IMR-90 (cell line): ENCODE measurements around the gene RTKN. TPM values are rescaled to one million over a fixed set of nuclear protein-coding genes. Genes with fewer than 3 reads are reported as not detected.
A peak's percentile ranks its signal among the peaks of the same experiment; 100 is the strongest.

Experiments
- ATAC-seq: fragments of 200-7000 bp; cut with Tn5 transposase; 2 replicates; pipeline ENCODE4 v1.9.1; 2020; ENCODE audit warnings: low read depth, mild to moderate bottlenecking, moderate library complexity
- Bru-seq: library from RNA; stranded (reverse); fragments of 400-500 nt; gene quantifications from one replicate; lab custom pipeline; 2021; lab: Mats Ljungman, UMichigan
- BruChase-seq, 2 experiments: library from RNA; stranded (reverse); fragments of 400-500 nt; gene quantifications; one replicate each; lab custom pipeline; 2021; lab: Mats Ljungman, UMichigan
- BruUV-seq: library from RNA; stranded (reverse); fragments of 400-500 nt; replicated peaks from 2 replicates; lab custom pipeline; 2021; lab: Mats Ljungman, UMichigan
- CTCF ChIA-PET: fragments of 300-600 bp; formaldehyde crosslinking; extraction: SDS; loops from one replicate; lab custom pipeline; 2021; ENCODE audit warnings: antibody characterized with exemption; lab: Yijun Ruan, JAX
- POLR2A ChIA-PET: fragments of 300-600 bp; sonication (Branson Sonifier 250); formaldehyde crosslinking; loops from one replicate; lab custom pipeline; 2022; ENCODE audit warnings: antibody characterized with exemption; ENCODE audit not compliant: unreplicated experiment; lab: Charles Lee
- DNase-seq: peaks from one replicate; pipeline ENCODE4 v3.0.0; 2013
- H2AFZ ChIP-seq: replicated peaks from 2 replicates; pipeline ENCODE3; 2013; ENCODE audit warnings: low read length, mild to moderate bottlenecking; ENCODE audit not compliant: poor library complexity
- H2AK5ac ChIP-seq: 2 replicates; pipeline ENCODE4 v1.6.1; 2013; ENCODE audit warnings: low read depth, low read length, inconsistent platforms
- H2AK9ac ChIP-seq: replicated peaks from 2 replicates; pipeline ENCODE3; 2013; ENCODE audit warnings: mild to moderate bottlenecking, low read depth, low read length, moderate library complexity; ENCODE audit not compliant: poor library complexity
- H2BK120ac ChIP-seq: 2 replicates; pipeline ENCODE4 v1.6.1; 2013; ENCODE audit warnings: low read depth, low read length, inconsistent platforms
- H2BK15ac ChIP-seq: 3 replicates; pipeline ENCODE4 v1.6.1; 2013; ENCODE audit warnings: low read depth, low read length, inconsistent platforms
- H2BK20ac ChIP-seq: 2 replicates; pipeline ENCODE4 v1.6.1; 2013; ENCODE audit warnings: low read depth, mild to moderate bottlenecking, inconsistent platforms, low read length, moderate library complexity
- H2BK5ac ChIP-seq: 2 replicates; pipeline ENCODE4 v1.6.1; 2013; ENCODE audit warnings: mild to moderate bottlenecking, low read depth, low read length, inconsistent platforms; ENCODE audit not compliant: poor library complexity, severe bottlenecking
- H3K14ac ChIP-seq: replicated peaks from 2 replicates; pipeline ENCODE4 v1.6.1; 2013; ENCODE audit warnings: low read depth, low read length, inconsistent platforms
- H3K18ac ChIP-seq: 2 replicates; pipeline ENCODE4 v1.6.1; 2013; ENCODE audit warnings: low read depth, low read length, control low read depth
- H3K23ac ChIP-seq: 2 replicates; pipeline ENCODE4 v1.6.1; 2013; ENCODE audit warnings: low read depth, low read length, inconsistent platforms
- H3K27ac ChIP-seq: 2 replicates; pipeline ENCODE4 v1.5.1; 2013; ENCODE audit warnings: mild to moderate bottlenecking, control low read depth, low read length; ENCODE audit not compliant: insufficient read depth
- H3K27me3 ChIP-seq: 2 replicates; pipeline ENCODE4 v1.6.1; 2013; ENCODE audit warnings: low read length; ENCODE audit not compliant: control insufficient read depth, insufficient read depth
- H3K36me3 ChIP-seq: 2 replicates; pipeline ENCODE4 v1.6.1; 2013; ENCODE audit warnings: low read length, mixed read lengths; ENCODE audit not compliant: control insufficient read depth, insufficient read depth
- H3K4ac ChIP-seq: 2 replicates; pipeline ENCODE4 v1.6.1; 2013; ENCODE audit warnings: low read depth, low read length, inconsistent platforms
- H3K4me1 ChIP-seq: 2 replicates; pipeline ENCODE4 v1.6.1; 2013; ENCODE audit warnings: low read length, mixed read lengths; ENCODE audit not compliant: control insufficient read depth, insufficient read depth
- H3K4me2 ChIP-seq: 2 replicates; pipeline ENCODE4 v1.6.1; 2013; ENCODE audit warnings: low read depth, mild to moderate bottlenecking, control low read depth, low read length, moderate library complexity
- H3K4me3 ChIP-seq: 2 replicates; pipeline ENCODE4 v1.5.1; 2013; ENCODE audit warnings: low read depth, mild to moderate bottlenecking, control low read depth, low read length, moderate library complexity; ENCODE audit not compliant: insufficient read depth
- H3K56ac ChIP-seq: 2 replicates; pipeline ENCODE4 v1.6.1; 2013; ENCODE audit warnings: low read length, inconsistent platforms; ENCODE audit not compliant: insufficient read depth; ENCODE audit errors: extremely low read depth
- H3K79me1 ChIP-seq, 2 experiments: 2 replicates each; pipeline ENCODE4 v1.6.1; 2013; ENCODE audit warnings: low read length in 2 of 2, inconsistent platforms in 1 of 2, low read depth in 1 of 2
- H3K9ac ChIP-seq: 2 replicates; pipeline ENCODE4 v1.6.1; 2013; ENCODE audit warnings: low read depth, low read length, control low read depth
- H3K9me1 ChIP-seq: 2 replicates; pipeline ENCODE4 v1.6.1; 2013; ENCODE audit warnings: low read length, inconsistent platforms; ENCODE audit not compliant: insufficient read depth
- H3K9me3 ChIP-seq: 2 replicates; pipeline ENCODE4 v1.6.1; 2013; ENCODE audit warnings: low read length; ENCODE audit not compliant: control insufficient read depth, insufficient read depth
- H4K20me1 ChIP-seq: 2 replicates; pipeline ENCODE4 v1.6.1; 2013; ENCODE audit warnings: low read length, inconsistent platforms; ENCODE audit not compliant: insufficient read depth
- H4K5ac ChIP-seq: 2 replicates; pipeline ENCODE4 v1.6.1; 2013; ENCODE audit warnings: mild to moderate bottlenecking, low read depth, low read length, control low read depth
- H4K8ac ChIP-seq, 2 experiments: 2 replicates each; pipeline ENCODE4 v1.6.1; 2013; ENCODE audit warnings: low read depth in 2 of 2, low read length in 2 of 2, control low read depth in 1 of 2, inconsistent platforms in 1 of 2
- H4K91ac ChIP-seq: 2 replicates; pipeline ENCODE4 v1.6.1; 2013; ENCODE audit warnings: low read depth, low read length, inconsistent platforms; ENCODE audit not compliant: insufficient read depth
- CEBPB ChIP-seq: IDR thresholded peaks from 2 replicates; pipeline ENCODE4 v1.6.1; 2012; ENCODE audit warnings: low read depth, low read length, improper control_type of control experiment
- MAFK ChIP-seq: IDR thresholded peaks from 2 replicates; pipeline ENCODE4 v1.6.1; 2012; ENCODE audit warnings: low read depth, low read length, improper control_type of control experiment
- MXI1 ChIP-seq: IDR thresholded peaks from 2 replicates; pipeline ENCODE4 v1.6.1; 2012; ENCODE audit warnings: low read depth, mild to moderate bottlenecking, low read length, moderate library complexity, borderline replicate concordance
- NFE2L2 ChIP-seq: fragments of 150-350 bp; IDR thresholded peaks from 2 replicates; pipeline ENCODE4 v1.6.1; 2016; ENCODE audit warnings: low read depth, mild to moderate bottlenecking, low read length
- POLR2A ChIP-seq: IDR thresholded peaks from 2 replicates; pipeline ENCODE4 v1.6.1; 2012; ENCODE audit warnings: mild to moderate bottlenecking, low read depth, low read length
- RAD21 ChIP-seq: IDR thresholded peaks from 2 replicates; pipeline ENCODE4 v1.6.1; 2012; ENCODE audit warnings: low read length, improper control_type of control experiment
- RCOR1 ChIP-seq: IDR thresholded peaks from 2 replicates; pipeline ENCODE4 v1.6.1; 2012; ENCODE audit warnings: mild to moderate bottlenecking, low read length, improper control_type of control experiment; ENCODE audit not compliant: insufficient replicate concordance
- RFX5 ChIP-seq: IDR thresholded peaks from 2 replicates; pipeline ENCODE4 v1.8.0; 2012; ENCODE audit warnings: low read depth, mild to moderate bottlenecking, low read length, moderate library complexity
- WGBS, 2 experiments: methylation state at CpG; one replicate each; pipeline versions ENCODE4 v1.1.5 to v1.1.7; 2013; ENCODE audit warnings: missing lambda C conversion rate in 2 of 2; ENCODE audit not compliant: insufficient read length in 1 of 2; ENCODE audit errors: extremely low coverage in 2 of 2; 5-methylcytosine and 5-hydroxymethylcytosine counted together
- dilution Hi-C: fragments of 300-500 bp; cut with HindIII; formaldehyde crosslinking; loops from one replicate; pipeline ENCODE4 v1.14.3; 2018; ENCODE audit warnings: low sequenced_read_pairs; ENCODE audit not compliant: unreplicated experiment
- in situ Hi-C: fragments of 300-500 bp; cut with MboI; formaldehyde crosslinking; loops from 3 replicates; pipeline ENCODE4 v1.14.3; 2019; ENCODE audit warnings: low sequenced_read_pairs, inconsistent platforms, mixed read lengths
- intact Hi-C: fragments of 100-400 bp; cut with micrococcal nuclease; formaldehyde crosslinking; loops from 2 replicates; pipeline ENCODE4 v1.10.0; 2022
- long read RNA-seq: library from polyadenylated mRNA; unstranded; transcript quantifications from one replicate; pipeline ENCODE4 v2.0.0, GENCODE V29; 2021; ENCODE audit not compliant: unreplicated experiment
- polyA plus RNA-seq, 3 experiments: library from polyadenylated mRNA; depleted of rRNA; stranded (reverse); fragments of >200 nt; gene quantifications; 2 replicates each; pipeline ENCODE4 v1.2.3, GENCODE V29; 2012; ENCODE audit warnings: low replicate concordance in 1 of 3
- total RNA-seq: library from RNA; depleted of rRNA; stranded (reverse); fragments of >200 nt; gene quantifications from 2 replicates; pipeline ENCODE4 v1.2.3, GENCODE V29; 2012; rRNA removed
- TF ChIP-seq, protein P1 (sequence below): fragments of 150-350 bp; IDR thresholded peaks from 2 replicates; pipeline ENCODE4 v1.6.1; 2016; ENCODE audit warnings: low read depth, mild to moderate bottlenecking, low read length, moderate library complexity, borderline replicate concordance
- TF ChIP-seq, protein P2 (sequence below): conservative IDR thresholded peaks from 2 replicates; pipeline ENCODE4 v1.5.1; 2012; ENCODE audit warnings: mild to moderate bottlenecking, low read depth, low read length, improper control_type of control experiment

The RTKN gene, protein sequence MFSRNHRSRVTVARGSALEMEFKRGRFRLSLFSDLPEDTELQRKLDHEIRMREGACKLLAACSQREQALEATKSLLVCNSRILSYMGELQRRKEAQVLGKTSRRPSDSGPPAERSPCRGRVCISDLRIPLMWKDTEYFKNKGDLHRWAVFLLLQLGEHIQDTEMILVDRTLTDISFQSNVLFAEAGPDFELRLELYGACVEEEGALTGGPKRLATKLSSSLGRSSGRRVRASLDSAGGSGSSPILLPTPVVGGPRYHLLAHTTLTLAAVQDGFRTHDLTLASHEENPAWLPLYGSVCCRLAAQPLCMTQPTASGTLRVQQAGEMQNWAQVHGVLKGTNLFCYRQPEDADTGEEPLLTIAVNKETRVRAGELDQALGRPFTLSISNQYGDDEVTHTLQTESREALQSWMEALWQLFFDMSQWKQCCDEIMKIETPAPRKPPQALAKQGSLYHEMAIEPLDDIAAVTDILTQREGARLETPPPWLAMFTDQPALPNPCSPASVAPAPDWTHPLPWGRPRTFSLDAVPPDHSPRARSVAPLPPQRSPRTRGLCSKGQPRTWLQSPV
- total RNA-seq (9.4 and 11.1 TPM in 2 replicates), polyA plus RNA-seq (2012; rRNA removed) (19.7 and 22.3 TPM in 2 replicates), Bru-seq, nascent RNA (percentile 64 among the genes with signal in this experiment), BruChase-seq, experiment 1, labeled RNA remaining after a 6-hour chase (percentile 70 among the genes with signal in this experiment), BruChase-seq, experiment 2, labeled RNA remaining after a 2-hour chase (percentile 72 among the genes with signal in this experiment)
- polyA plus RNA-seq (2012; cell fraction: cytosol; rRNA removed): 12.9 and 13.5 TPM in 2 replicates
- polyA plus RNA-seq (2012; cell fraction: nucleus; rRNA removed; ENCODE audit: low replicate concordance): 92.0 and 105 TPM in 2 replicates
- long read RNA-seq, transcript RTKN-201 (12 exons, 2,220 nt): major isoform, 19 of 37 reads
- long read RNA-seq, transcript RTKN-203 (13 exons, 2,646 nt): minor isoform, 6 of 37 reads
- long read RNA-seq, partial matches to known transcripts: 0 of 37 reads
- long read RNA-seq, other reads (novel, unspliced or antisense): 11 of 37 reads

DNA sequence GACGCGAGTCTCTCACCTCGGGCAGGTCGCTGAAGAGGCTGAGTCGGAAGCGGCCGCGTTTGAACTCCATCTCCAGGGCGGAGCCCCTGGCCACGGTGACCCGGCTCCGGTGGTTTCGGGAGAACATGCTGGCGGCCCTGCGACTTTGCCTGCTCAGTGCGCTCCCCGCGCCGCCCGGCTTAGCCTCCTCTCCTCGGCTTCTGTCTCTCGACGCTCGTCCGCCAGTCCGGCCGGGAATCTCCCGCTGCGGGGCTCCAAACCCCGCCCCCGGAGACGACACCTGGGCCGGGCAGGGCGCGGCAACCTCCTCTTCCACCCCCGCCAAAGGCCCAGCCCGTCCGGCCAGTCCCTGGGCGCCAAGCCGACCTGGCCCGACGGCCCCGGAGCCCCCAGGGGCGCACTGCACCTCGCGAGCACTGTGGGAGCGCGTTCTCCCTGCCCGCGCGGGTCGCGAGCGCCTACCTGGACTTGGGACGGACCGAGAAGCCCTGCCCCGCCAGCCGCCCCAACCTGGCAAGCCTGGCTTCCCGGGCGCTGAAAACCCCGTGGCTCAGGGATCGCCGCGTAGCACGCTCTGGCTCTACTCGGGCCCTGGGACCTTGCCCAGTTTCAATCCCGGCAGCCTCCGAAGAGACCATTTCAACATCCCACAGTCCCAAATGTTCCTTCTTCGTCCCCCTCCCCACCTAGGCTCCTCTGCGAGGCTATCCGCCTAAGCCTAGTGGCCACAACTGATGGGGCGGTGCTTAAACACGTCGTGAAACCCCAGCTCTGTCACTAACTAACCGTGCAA, at the start of gene RTKN:
RTKN (minus strand) TSS at position 248 of the 793 bp plus-strand sequence; CDS start at position 127, 121 bp downstream.
- H3K23ac ChIP-seq: peak within 1 kb of the TSS; percentile 28; the same call in 1 of the 2 replicates
- peak within 1 kb of the TSS; percentile 59 for H2BK5ac ChIP-seq
- H3K9me3 ChIP-seq: no peaks in the 10 kb centered on the region
- H3K14ac ChIP-seq: peak within 1 kb of the TSS; percentile 66; the same call in 1 of the 2 replicates
- H3K27ac ChIP-seq: peak within 1 kb of the TSS; percentile 70; the same call in 1 of the 2 replicates
- intact Hi-C loops (no loop called here), dilution Hi-C loops (no loop called here), in situ Hi-C loops (no loop called here)
- H2AFZ ChIP-seq: peak within 1 kb of the TSS; percentile 94
- H2BK20ac ChIP-seq: no peak within 1 kb of the TSS
- no TSS peak for BruUV-seq
- peak within 1 kb of the TSS; percentile 55 for H2BK120ac ChIP-seq
- ChIA-PET CTCF (no interaction called here), POLR2A (no interaction called here)
- WGBS, 2 experiments: 47% methylated on average over 33 of the region's 75 CpGs; no CpG with 5 or more reads in 1 of the 2 experiments
- peak within 1 kb of the TSS; percentile 29 for H3K18ac ChIP-seq
- H3K4me1 ChIP-seq: peaks cover 19% of the 10 kb centered on the region
- peak within 1 kb of the TSS; percentile 92 for H2AK5ac ChIP-seq
- H3K4ac ChIP-seq: peak within 1 kb of the TSS; percentile 82
- DNase-seq (no peak), ATAC-seq (no peak)
- H2AK9ac ChIP-seq: peak within 1 kb of the TSS; percentile 81
- peak within 1 kb of the TSS; percentile 87 to 98 for H4K8ac ChIP-seq
- H4K5ac ChIP-seq: peak within 1 kb of the TSS; percentile 86
- H3K79me1 ChIP-seq: peaks cover 18 to 33% of the 10 kb centered on the region in 2 experiments
- 0 out of 2 replicates have a peak, but pooled peaks cover 3% of the 10 kb centered on the region for H4K20me1 ChIP-seq
- peak within 1 kb of the TSS; percentile 54 for H3K4me2 ChIP-seq
- no peak within 1 kb of the TSS for H3K4me3 ChIP-seq
- H4K91ac ChIP-seq: peak within 1 kb of the TSS; percentile 73
- no peaks in the 10 kb centered on the region for H3K36me3 ChIP-seq
- peaks cover 21% of the 10 kb centered on the region for H3K9me1 ChIP-seq
- peaks cover 5% of the 10 kb centered on the region; the same call in 1 of the 2 replicates for H3K27me3 ChIP-seq
- peak within 1 kb of the TSS; percentile 55 for H3K9ac ChIP-seq
- H3K56ac ChIP-seq: no peak within 1 kb of the TSS; the same call in 1 of the 2 replicates
- H2BK15ac ChIP-seq: peak within 1 kb of the TSS; percentile 70; the same call in 1 of the 3 replicates
- TF ChIP-seq POLR2A (no peak), RAD21 (no peak), MAFK (no peak), NFE2L2 (no peak), MXI1 (no peak), RFX5 (no peak), RCOR1 (no peak), CEBPB (no peak)
- TF ChIP-seq, protein P1, sequence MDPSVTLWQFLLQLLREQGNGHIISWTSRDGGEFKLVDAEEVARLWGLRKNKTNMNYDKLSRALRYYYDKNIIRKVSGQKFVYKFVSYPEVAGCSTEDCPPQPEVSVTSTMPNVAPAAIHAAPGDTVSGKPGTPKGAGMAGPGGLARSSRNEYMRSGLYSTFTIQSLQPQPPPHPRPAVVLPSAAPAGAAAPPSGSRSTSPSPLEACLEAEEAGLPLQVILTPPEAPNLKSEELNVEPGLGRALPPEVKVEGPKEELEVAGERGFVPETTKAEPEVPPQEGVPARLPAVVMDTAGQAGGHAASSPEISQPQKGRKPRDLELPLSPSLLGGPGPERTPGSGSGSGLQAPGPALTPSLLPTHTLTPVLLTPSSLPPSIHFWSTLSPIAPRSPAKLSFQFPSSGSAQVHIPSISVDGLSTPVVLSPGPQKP: no peak
- TF ChIP-seq, protein P2, sequence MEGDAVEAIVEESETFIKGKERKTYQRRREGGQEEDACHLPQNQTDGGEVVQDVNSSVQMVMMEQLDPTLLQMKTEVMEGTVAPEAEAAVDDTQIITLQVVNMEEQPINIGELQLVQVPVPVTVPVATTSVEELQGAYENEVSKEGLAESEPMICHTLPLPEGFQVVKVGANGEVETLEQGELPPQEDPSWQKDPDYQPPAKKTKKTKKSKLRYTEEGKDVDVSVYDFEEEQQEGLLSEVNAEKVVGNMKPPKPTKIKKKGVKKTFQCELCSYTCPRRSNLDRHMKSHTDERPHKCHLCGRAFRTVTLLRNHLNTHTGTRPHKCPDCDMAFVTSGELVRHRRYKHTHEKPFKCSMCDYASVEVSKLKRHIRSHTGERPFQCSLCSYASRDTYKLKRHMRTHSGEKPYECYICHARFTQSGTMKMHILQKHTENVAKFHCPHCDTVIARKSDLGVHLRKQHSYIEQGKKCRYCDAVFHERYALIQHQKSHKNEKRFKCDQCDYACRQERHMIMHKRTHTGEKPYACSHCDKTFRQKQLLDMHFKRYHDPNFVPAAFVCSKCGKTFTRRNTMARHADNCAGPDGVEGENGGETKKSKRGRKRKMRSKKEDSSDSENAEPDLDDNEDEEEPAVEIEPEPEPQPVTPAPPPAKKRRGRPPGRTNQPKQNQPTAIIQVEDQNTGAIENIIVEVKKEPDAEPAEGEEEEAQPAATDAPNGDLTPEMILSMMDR: no peak
